ENCODE data around the gene RBL2. TPM values are rescaled to one million over a fixed set of nuclear protein-coding genes. Genes with fewer than 3 reads are reported as not detected.
A peak's percentile ranks its signal among the peaks of the same experiment; 100 is the strongest.

RBL2 gene
- total and polyA plus RNA-seq, 9 of the 15 experiments (the other 6 are each of a cell fraction or from before 2014, with no cell fraction given) = 7.8 to 76.3 (median 28.5) TPM

DNA sequence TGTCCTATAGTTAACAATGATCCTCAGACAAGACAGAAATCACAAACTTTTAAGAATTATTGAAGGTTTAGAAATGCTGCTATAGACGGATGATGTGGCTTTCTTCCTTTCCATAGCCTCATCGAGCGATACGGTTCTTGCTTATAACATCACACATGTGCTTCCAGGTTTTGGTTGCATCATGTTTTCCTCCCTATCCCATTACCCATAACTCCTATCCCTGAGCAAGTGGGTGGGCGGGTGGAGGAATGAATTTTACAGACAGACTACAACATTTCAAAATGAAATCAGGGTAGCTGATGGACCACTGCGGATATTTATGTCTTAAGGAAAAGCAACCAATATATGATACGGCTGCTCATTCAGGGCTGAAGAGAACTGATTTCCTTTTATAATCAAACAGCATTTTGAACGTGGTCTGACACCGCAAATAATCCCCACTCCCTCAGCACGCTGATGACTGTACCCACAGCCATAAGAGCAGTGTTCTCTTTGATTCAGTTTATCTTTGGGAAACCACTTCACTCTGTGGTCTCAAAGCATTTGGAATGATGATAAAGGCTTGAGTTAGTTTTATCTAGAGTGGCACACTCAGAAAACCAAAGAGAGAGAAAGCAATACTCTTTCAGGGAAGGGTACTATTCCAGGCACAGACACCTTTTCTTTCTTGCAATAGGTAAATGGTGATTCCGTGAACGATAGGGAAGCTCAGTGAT lies 73.4 kb downstream of the RBL2 start (continued):
- TF ChIP-seq, protein P1, sequence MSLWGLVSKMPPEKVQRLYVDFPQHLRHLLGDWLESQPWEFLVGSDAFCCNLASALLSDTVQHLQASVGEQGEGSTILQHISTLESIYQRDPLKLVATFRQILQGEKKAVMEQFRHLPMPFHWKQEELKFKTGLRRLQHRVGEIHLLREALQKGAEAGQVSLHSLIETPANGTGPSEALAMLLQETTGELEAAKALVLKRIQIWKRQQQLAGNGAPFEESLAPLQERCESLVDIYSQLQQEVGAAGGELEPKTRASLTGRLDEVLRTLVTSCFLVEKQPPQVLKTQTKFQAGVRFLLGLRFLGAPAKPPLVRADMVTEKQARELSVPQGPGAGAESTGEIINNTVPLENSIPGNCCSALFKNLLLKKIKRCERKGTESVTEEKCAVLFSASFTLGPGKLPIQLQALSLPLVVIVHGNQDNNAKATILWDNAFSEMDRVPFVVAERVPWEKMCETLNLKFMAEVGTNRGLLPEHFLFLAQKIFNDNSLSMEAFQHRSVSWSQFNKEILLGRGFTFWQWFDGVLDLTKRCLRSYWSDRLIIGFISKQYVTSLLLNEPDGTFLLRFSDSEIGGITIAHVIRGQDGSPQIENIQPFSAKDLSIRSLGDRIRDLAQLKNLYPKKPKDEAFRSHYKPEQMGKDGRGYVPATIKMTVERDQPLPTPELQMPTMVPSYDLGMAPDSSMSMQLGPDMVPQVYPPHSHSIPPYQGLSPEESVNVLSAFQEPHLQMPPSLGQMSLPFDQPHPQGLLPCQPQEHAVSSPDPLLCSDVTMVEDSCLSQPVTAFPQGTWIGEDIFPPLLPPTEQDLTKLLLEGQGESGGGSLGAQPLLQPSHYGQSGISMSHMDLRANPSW (CRISPR knock-in tag; IDR thresholded peaks at IDR 0.05) = no peak
- TF ChIP-seq, protein P2, sequence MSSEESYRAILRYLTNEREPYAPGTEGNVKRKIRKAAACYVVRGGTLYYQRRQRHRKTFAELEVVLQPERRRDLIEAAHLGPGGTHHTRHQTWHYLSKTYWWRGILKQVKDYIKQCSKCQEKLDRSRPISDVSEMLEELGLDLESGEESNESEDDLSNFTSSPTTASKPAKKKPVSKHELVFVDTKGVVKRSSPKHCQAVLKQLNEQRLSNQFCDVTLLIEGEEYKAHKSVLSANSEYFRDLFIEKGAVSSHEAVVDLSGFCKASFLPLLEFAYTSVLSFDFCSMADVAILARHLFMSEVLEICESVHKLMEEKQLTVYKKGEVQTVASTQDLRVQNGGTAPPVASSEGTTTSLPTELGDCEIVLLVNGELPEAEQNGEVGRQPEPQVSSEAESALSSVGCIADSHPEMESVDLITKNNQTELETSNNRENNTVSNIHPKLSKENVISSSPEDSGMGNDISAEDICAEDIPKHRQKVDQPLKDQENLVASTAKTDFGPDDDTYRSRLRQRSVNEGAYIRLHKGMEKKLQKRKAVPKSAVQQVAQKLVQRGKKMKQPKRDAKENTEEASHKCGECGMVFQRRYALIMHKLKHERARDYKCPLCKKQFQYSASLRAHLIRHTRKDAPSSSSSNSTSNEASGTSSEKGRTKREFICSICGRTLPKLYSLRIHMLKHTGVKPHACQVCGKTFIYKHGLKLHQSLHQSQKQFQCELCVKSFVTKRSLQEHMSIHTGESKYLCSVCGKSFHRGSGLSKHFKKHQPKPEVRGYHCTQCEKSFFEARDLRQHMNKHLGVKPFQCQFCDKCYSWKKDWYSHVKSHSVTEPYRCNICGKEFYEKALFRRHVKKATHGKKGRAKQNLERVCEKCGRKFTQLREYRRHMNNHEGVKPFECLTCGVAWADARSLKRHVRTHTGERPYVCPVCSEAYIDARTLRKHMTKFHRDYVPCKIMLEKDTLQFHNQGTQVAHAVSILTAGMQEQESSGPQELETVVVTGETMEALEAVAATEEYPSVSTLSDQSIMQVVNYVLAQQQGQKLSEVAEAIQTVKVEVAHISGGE (CRISPR knock-in tag; IDR thresholded peaks at IDR 0.05) = peak in 1 of 3 experiments; percentile 46; a peak in 1 of 6 replicates
- 0 out of 2 replicates have a peak, but pooled peaks have one; percentile 48 for TF ChIP-seq ZNF644 (tag; IDR thresholded peaks at IDR 0.05; ENCODE audit: low read depth)
- TF ChIP-seq POLR2AphosphoS5 (IDR thresholded peaks at IDR 0.05; ENCODE audit: control insufficient read depth, insufficient read depth, low read depth, low read length) = peak; percentile 67
- peak; percentile 75 for TF ChIP-seq KLF16 (IDR thresholded peaks at IDR 0.05)
- no peak for TF ChIP-seq MEF2A (IDR thresholded peaks at IDR 0.05; ENCODE audit: control insufficient read depth, low read depth, low read length)
- TF ChIP-seq CREM (IDR thresholded peaks at IDR 0.05; ENCODE audit: low read depth) = 0 out of 2 replicates have a peak, but pooled peaks have one; percentile 5
- TF ChIP-seq CBFA2T2 (conservative IDR thresholded peaks at IDR 0.05) = peak; percentile 73
- TF ChIP-seq STAT5A (IDR thresholded peaks at IDR 0.05; ENCODE audit: borderline replicate concordance, low read length) = peak; percentile 50; the same call in 1 of the 2 replicates
- TF ChIP-seq HDAC1 (IDR thresholded peaks at IDR 0.05) = peak in 1 of 2 experiments; percentile 79; a peak in 2 of 4 replicates
- peak; percentile 47; the same call in 1 of the 2 replicates for TF ChIP-seq BHLHE40 (IDR thresholded peaks at IDR 0.05; ENCODE audit: low read length)
- TF ChIP-seq TAL1 (IDR thresholded peaks at IDR 0.05) = peak; percentile 61
- TF ChIP-seq MEIS2 (IDR thresholded peaks at IDR 0.05; ENCODE audit: partially characterized antibody) = no peak
- TF ChIP-seq TCF3 (CRISPR knock-in tag; IDR thresholded peaks at IDR 0.05) = peak; percentile 83
- peak; percentile 74 for TF ChIP-seq ARID1B (IDR thresholded peaks at IDR 0.05)
- TF ChIP-seq, protein P3, sequence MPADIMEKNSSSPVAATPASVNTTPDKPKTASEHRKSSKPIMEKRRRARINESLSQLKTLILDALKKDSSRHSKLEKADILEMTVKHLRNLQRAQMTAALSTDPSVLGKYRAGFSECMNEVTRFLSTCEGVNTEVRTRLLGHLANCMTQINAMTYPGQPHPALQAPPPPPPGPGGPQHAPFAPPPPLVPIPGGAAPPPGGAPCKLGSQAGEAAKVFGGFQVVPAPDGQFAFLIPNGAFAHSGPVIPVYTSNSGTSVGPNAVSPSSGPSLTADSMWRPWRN (IDR thresholded peaks at IDR 0.05; ENCODE audit: low read depth) = peak; percentile 64; the same call in 1 of the 2 replicates
- 0 out of 2 replicates have a peak, but pooled peaks have one; percentile 19 for TF ChIP-seq JUND (IDR thresholded peaks at IDR 0.05; ENCODE audit: borderline replicate concordance, low read depth, low read length)
- TF ChIP-seq JUND (tag; IDR thresholded peaks at IDR 0.05; ENCODE audit: borderline replicate concordance, low read depth, low read length) = no peak
- TF ChIP-seq BRD4 (IDR thresholded peaks at IDR 0.05) = no peak
- TF ChIP-seq L3MBTL2 (IDR thresholded peaks at IDR 0.05) = 0 out of 2 replicates have a peak, but pooled peaks have one; percentile 39
